SK-N-SH (cell line): Measurements from ENCODE around the gene LDB2. TPM values are rescaled to one million over a fixed set of nuclear protein-coding genes. Genes with fewer than 3 reads are reported as not detected.

ENCODE experiments used
- CTCF ChIA-PET: fragments of 300-600, 350-600 bp; formaldehyde crosslinking; extraction: SDS; loops from one replicate; lab custom pipeline; 2021; lab: Yijun Ruan, JAX
- POLR2A ChIA-PET: fragments of 350-600 bp; sonication (Branson Sonifier 250); formaldehyde crosslinking; extraction: SDS; loops from one replicate; lab custom pipeline; 2020; ENCODE audit warnings: antibody characterized with exemption, inconsistent platforms; lab: Yijun Ruan, JAX
- DNase-seq: peaks from one replicate; pipeline ENCODE4 v3.0.0; 2012
- H2AFZ ChIP-seq: fragments of 200-600 bp; sonication (generic); 2 replicates; pipeline ENCODE4 v1.8.1; 2016; ENCODE audit warnings: antibody characterized with exemption, mild to moderate bottlenecking, low read depth
- H3F3A ChIP-seq: fragments of 200-600 bp; sonication (generic); replicated peaks from 2 replicates; pipeline ENCODE3; 2016; ENCODE audit warnings: antibody characterized with exemption, mild to moderate bottlenecking; ENCODE audit not compliant: insufficient read depth
- H3K27ac ChIP-seq, 2 experiments: fragments of 200-500 bp in 1 of 2; fragments of 200-600 bp in 1 of 2; sonication (Bioruptor generic) in 1 of 2; sonication (generic), shearing (Covaris generic) in 1 of 2; 2 replicates each; pipeline versions ENCODE4 v1.5.1 to v1.6.1; 2014 to 2016; ENCODE audit warnings: low read depth in 2 of 2, inconsistent platforms in 1 of 2, low read length in 1 of 2, mild to moderate bottlenecking in 1 of 2, mixed read lengths in 1 of 2
- H3K27me3 ChIP-seq: fragments of 200-600 bp; sonication (generic), shearing (Covaris generic); 2 replicates; pipeline ENCODE4 v1.6.1; 2016; ENCODE audit warnings: mixed run types; ENCODE audit not compliant: insufficient read depth
- H3K36me3 ChIP-seq, 2 experiments: fragments of 200-500 bp in 1 of 2; fragments of 200-600 bp in 1 of 2; sonication (Bioruptor generic) in 1 of 2; sonication (generic) in 1 of 2; replicated peaks in 1 of 2; 2 replicates each; pipeline versions ENCODE3 to v1.5.1; 2014 to 2016; ENCODE audit warnings: low read length in 1 of 2, mild to moderate bottlenecking in 1 of 2; ENCODE audit not compliant: insufficient read depth in 2 of 2, control insufficient read depth in 1 of 2
- H3K4me1 ChIP-seq, 2 experiments: fragments of 200-500 bp in 1 of 2; fragments of 200-600 bp in 1 of 2; sonication (Bioruptor generic) in 1 of 2; sonication (generic), shearing (Covaris generic) in 1 of 2; 2 replicates each; pipeline versions ENCODE4 v1.5.1 to v1.6.1; 2014 to 2016; ENCODE audit warnings: low read depth in 1 of 2, low read length in 1 of 2, mixed run types in 1 of 2; ENCODE audit not compliant: insufficient read depth in 2 of 2, control insufficient read depth in 1 of 2
- H3K4me2 ChIP-seq: fragments of 200-600 bp; sonication (generic), shearing (Covaris generic); 2 replicates; pipeline ENCODE4 v1.6.1; 2017; ENCODE audit warnings: mixed run types
- H3K4me3 ChIP-seq, 2 experiments: fragments of 200-500 bp in 1 of 2; fragments of 200-600 bp in 1 of 2; sonication (Bioruptor generic) in 1 of 2; sonication (generic), shearing (Covaris generic) in 1 of 2; 2 replicates each; pipeline versions ENCODE4 v1.5.1 to v1.8.1; 2014 to 2016; ENCODE audit warnings: low read depth in 2 of 2, inconsistent platforms in 1 of 2, low read length in 1 of 2, mild to moderate bottlenecking in 1 of 2, mixed read lengths in 1 of 2, moderate library complexity in 1 of 2
- H3K79me2 ChIP-seq: fragments of 200-600 bp; sonication (generic); 2 replicates; pipeline ENCODE4 v1.8.1; 2017; ENCODE audit warnings: mild to moderate bottlenecking; ENCODE audit not compliant: insufficient read depth
- H3K9ac ChIP-seq: fragments of 200-600 bp; sonication (generic); 2 replicates; pipeline ENCODE4 v1.6.1; 2017; ENCODE audit warnings: mixed run types
- H3K9me2 ChIP-seq: fragments of 200-600 bp; sonication (generic); 2 replicates; pipeline ENCODE4 v1.6.1; 2017; ENCODE audit warnings: mixed run types
- H3K9me3 ChIP-seq: fragments of 200-600 bp; sonication (generic); 2 replicates; pipeline ENCODE4 v1.6.1; 2017; ENCODE audit warnings: mixed run types, mild to moderate bottlenecking, moderate library complexity
- H4K20me1 ChIP-seq: fragments of 200-600 bp; sonication (generic); 2 replicates; pipeline ENCODE4 v1.6.1; 2017; ENCODE audit warnings: mild to moderate bottlenecking, mixed run types; ENCODE audit not compliant: insufficient read depth
- CHD2 ChIP-seq: fragments of 150-350 bp; IDR thresholded peaks from 2 replicates; pipeline ENCODE4 v1.6.1; 2018; ENCODE audit warnings: low read length; ENCODE audit not compliant: partially characterized antibody
- ELF1 ChIP-seq: IDR thresholded peaks from 2 replicates; pipeline ENCODE4 v1.4.0; 2012
- EP300 ChIP-seq, 2 experiments: IDR thresholded peaks; 2 replicates each; pipeline versions ENCODE4 v1.4.0 to v1.6.1; 2012; ENCODE audit warnings: borderline replicate concordance in 1 of 2, low read depth in 1 of 2, low read length in 1 of 2
- EZH2phosphoT487 ChIP-seq: fragments of 200-600 bp; sonication (generic); IDR thresholded peaks from 2 replicates; pipeline ENCODE4 v1.6.1; 2017; ENCODE audit warnings: low read depth, mixed run types, mild to moderate bottlenecking, antibody characterized with exemption, moderate library complexity, borderline replicate concordance
- FOSL2 ChIP-seq: IDR thresholded peaks from 2 replicates; pipeline ENCODE4 v1.4.0; 2012; ENCODE audit warnings: low read depth, mild to moderate bottlenecking, moderate library complexity, borderline replicate concordance
- FOXJ3 ChIP-seq: sonication (generic); formaldehyde crosslinking; IDR thresholded peaks from 2 replicates; pipeline ENCODE4 v1.5.1; 2020; ENCODE audit warnings: mild to moderate bottlenecking, missing genetic modification reagents
- GABPA ChIP-seq: IDR thresholded peaks from 2 replicates; pipeline ENCODE4 v1.4.0; 2012; ENCODE audit warnings: low read depth, mild to moderate bottlenecking
- GATA2 ChIP-seq: sonication (generic); formaldehyde crosslinking; IDR thresholded peaks from 2 replicates; pipeline ENCODE4 v1.5.0; 2020; ENCODE audit warnings: mild to moderate bottlenecking, missing genetic modification reagents
- MXI1 ChIP-seq: IDR thresholded peaks from 2 replicates; pipeline ENCODE4 v1.6.1; 2012; ENCODE audit warnings: mild to moderate bottlenecking, low read depth, low read length, improper control_type of control experiment
- NFIC ChIP-seq: IDR thresholded peaks from 2 replicates; pipeline ENCODE4 v1.4.0; 2012; ENCODE audit warnings: borderline replicate concordance
- POLR2AphosphoS5 ChIP-seq: IDR thresholded peaks from 2 replicates; pipeline ENCODE4 v1.6.1; 2012; ENCODE audit warnings: low read depth, low read length
- RAD21 ChIP-seq: IDR thresholded peaks from 2 replicates; pipeline ENCODE4 v1.6.1; 2012; ENCODE audit warnings: mild to moderate bottlenecking, low read length
- RFX5 ChIP-seq: IDR thresholded peaks from 2 replicates; pipeline ENCODE4 v1.6.1; 2012; ENCODE audit warnings: mild to moderate bottlenecking, improper control_type of control experiment, low read length
- RXRA ChIP-seq: IDR thresholded peaks from 2 replicates; pipeline ENCODE4 v1.4.0; 2012; ENCODE audit warnings: low read depth, mild to moderate bottlenecking, borderline replicate concordance
- SIN3A ChIP-seq: IDR thresholded peaks from 2 replicates; pipeline ENCODE4 v1.6.1; 2012; ENCODE audit warnings: low read depth, mild to moderate bottlenecking, low read length, moderate library complexity, borderline replicate concordance
- SMC3 ChIP-seq: IDR thresholded peaks from 2 replicates; pipeline ENCODE4 v1.6.1; 2012; ENCODE audit warnings: low read depth, low read length, improper control_type of control experiment
- TAF1 ChIP-seq: IDR thresholded peaks from 2 replicates; pipeline ENCODE4 v1.6.1; 2012; ENCODE audit warnings: low read depth, mild to moderate bottlenecking, low read length, moderate library complexity, borderline replicate concordance
- TCF12 ChIP-seq: IDR thresholded peaks from 2 replicates; pipeline ENCODE4 v1.4.0; 2012
- YY1 ChIP-seq: IDR thresholded peaks from 2 replicates; pipeline ENCODE4 v1.4.0; 2012; ENCODE audit warnings: low read depth, mild to moderate bottlenecking
- WGBS: methylation state at CpG from one replicate; pipeline ENCODE4 v1.1.6; 2017; ENCODE audit warnings: low lambda C conversion rate; 5-methylcytosine and 5-hydroxymethylcytosine counted together
- polyA plus RNA-seq, 3 experiments: library from polyadenylated mRNA; depleted of rRNA; stranded (reverse); fragments of >200 nt; gene quantifications; 2 replicates each; pipeline ENCODE4 v1.2.3, GENCODE V29; 2012
- TF ChIP-seq, protein P1 (sequence below): IDR thresholded peaks from 2 replicates; pipeline ENCODE4; 2012
- TF ChIP-seq, protein P2 (sequence below): fragments of 200-600 bp; sonication (generic); IDR thresholded peaks from 2 replicates; pipeline ENCODE4 v1.6.1; 2017; ENCODE audit warnings: antibody characterized with exemption, mild to moderate bottlenecking, moderate library complexity
- TF ChIP-seq, protein P3 (sequence below): IDR thresholded peaks from 2 replicates; pipeline ENCODE4 v1.4.0; 2012; ENCODE audit warnings: low read depth
- TF ChIP-seq, protein P4 (sequence below): fragments of 150-350 bp; IDR thresholded peaks from 2 replicates; pipeline ENCODE4 v1.6.1; 2017; ENCODE audit warnings: antibody characterized with exemption, low read length, low read depth, borderline replicate concordance

Gene LDB2
- polyA plus RNA-seq, 1 of the 3 experiments (the other 2 are of a cell fraction): 11.0 TPM

DNA sequence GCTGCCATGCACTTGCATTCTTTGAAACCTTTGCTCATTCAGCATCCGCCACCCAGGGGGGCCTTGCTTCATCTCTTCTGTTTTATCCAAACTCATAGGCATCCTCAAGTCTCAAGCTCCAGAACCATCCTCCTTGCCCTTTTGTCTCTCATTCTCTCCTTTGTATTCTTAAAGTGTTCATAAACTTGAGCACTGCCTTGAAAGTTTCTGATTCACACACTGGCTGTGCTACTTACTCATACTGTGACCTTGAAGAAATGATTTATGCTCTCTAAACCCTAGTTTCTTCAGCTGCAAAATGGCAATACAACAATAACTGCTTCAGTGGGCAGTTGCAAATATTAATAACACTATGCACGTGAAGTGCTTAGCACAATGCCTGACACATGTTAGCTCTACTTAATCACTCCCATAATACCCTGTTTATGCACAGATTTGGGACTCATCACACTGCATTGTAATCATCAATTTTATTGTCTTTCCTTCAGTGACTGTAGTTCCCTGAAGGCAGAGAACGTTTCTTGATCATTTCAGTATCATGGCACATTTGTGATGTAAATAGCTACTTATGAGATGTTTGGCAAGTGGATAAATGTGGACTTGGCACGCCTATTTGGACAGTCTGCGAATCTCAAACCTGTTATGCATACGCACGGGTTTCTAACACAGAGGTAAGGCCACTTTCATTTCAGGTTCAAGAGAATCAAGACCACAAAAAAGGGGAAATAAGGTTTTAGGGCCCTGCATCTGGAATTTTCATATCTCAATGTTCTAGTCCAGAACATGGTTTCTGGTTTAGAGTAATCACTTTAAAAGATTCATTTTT is 291.0 kb downstream of the LDB2 start:
- Histone ChIP-seq H3K4me3 (no peak overlapping the region), H3F3A (peaks cover 7% of the 10 kb centered on the region), H3K9ac (no peak overlapping the region), H3K27ac (no peak overlapping the region), H3K36me3 (no peaks in the 10 kb centered on the region), H3K79me2 (no peaks in the 10 kb centered on the region), H3K9me3 (no peaks in the 10 kb centered on the region), H4K20me1 (no peaks in the 10 kb centered on the region), H3K4me2 (no peak overlapping the region), H3K4me1 (no peaks in the 10 kb centered on the region), H2AFZ (no peak overlapping the region), H3K27me3 (no peaks in the 10 kb centered on the region), H3K9me2 (no peaks in the 10 kb centered on the region)
- POLR2A ChIA-PET: no interaction called here
- WGBS: 64% methylated on average over 7 of the region's 7 CpGs
- CTCF ChIA-PET: interaction anchor here (1.5 kb wide), 1 partner anchor 35 kb away, joined by 6 read pairs; no protein-coding TSS in a partner anchor
- DNase-seq: no peak
- TF ChIP-seq RFX5 (no peak), FOXJ3 (CRISPR knock-in tag) (no peak), GABPA (no peak), RXRA (no peak), NFIC (no peak), MXI1 (no peak), TCF12 (no peak), TAF1 (no peak), GATA2 (no peak), FOSL2 (no peak), RAD21 (no peak), POLR2AphosphoS5 (no peak), CHD2 (no peak), YY1 (no peak)
- TF ChIP-seq, protein P1, sequence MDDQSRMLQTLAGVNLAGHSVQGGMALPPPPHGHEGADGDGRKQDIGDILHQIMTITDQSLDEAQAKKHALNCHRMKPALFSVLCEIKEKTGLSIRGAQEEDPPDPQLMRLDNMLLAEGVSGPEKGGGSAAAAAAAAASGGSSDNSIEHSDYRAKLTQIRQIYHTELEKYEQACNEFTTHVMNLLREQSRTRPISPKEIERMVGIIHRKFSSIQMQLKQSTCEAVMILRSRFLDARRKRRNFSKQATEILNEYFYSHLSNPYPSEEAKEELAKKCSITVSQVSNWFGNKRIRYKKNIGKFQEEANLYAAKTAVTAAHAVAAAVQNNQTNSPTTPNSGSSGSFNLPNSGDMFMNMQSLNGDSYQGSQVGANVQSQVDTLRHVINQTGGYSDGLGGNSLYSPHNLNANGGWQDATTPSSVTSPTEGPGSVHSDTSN: no peak
- TF ChIP-seq, protein P2, sequence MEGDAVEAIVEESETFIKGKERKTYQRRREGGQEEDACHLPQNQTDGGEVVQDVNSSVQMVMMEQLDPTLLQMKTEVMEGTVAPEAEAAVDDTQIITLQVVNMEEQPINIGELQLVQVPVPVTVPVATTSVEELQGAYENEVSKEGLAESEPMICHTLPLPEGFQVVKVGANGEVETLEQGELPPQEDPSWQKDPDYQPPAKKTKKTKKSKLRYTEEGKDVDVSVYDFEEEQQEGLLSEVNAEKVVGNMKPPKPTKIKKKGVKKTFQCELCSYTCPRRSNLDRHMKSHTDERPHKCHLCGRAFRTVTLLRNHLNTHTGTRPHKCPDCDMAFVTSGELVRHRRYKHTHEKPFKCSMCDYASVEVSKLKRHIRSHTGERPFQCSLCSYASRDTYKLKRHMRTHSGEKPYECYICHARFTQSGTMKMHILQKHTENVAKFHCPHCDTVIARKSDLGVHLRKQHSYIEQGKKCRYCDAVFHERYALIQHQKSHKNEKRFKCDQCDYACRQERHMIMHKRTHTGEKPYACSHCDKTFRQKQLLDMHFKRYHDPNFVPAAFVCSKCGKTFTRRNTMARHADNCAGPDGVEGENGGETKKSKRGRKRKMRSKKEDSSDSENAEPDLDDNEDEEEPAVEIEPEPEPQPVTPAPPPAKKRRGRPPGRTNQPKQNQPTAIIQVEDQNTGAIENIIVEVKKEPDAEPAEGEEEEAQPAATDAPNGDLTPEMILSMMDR: no peak

DNA sequence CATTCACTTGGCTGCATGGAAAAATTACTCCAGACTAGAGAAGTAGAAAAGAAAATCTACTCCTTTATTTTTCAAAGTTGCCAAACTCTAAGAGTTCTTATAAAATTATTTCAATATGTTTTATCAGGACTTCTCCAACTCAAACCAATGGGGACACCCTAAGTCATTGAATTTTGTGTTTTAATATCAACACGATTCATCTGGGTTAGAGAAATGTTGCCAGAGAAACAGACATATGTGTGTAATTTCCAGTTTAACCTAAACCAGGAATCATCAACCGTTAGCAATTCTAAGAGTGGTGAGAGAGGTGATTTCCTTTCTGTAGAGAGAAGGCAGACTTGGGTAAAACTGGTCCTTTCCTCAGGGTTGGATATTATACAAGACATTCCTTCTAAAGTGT is 291.8 kb downstream of the LDB2 start:
- H3K4me1 ChIP-seq: no peaks in the 10 kb centered on the region; a peak in 1 of 4 replicates
- peaks cover 9% of the 10 kb centered on the region for H3F3A ChIP-seq
- H3K36me3 ChIP-seq: no peaks in the 10 kb centered on the region
- WGBS: 30% methylated on average over 2 of the region's 2 CpGs
- no peak overlapping the region for H3K9ac ChIP-seq
- H4K20me1 ChIP-seq: no peaks in the 10 kb centered on the region
- no peaks in the 10 kb centered on the region for H3K9me3 ChIP-seq
- CTCF ChIA-PET: interaction anchor here (1.5 kb wide), 1 partner anchor 35 kb away, joined by 6 read pairs; no protein-coding TSS in a partner anchor
- no peak overlapping the region for H2AFZ ChIP-seq
- H3K4me2 ChIP-seq: no peak overlapping the region
- POLR2A ChIA-PET: no interaction called here
- no peak for DNase-seq
- H3K27me3 ChIP-seq: no peaks in the 10 kb centered on the region
- H3K4me3 ChIP-seq: no peak overlapping the region
- no peaks in the 10 kb centered on the region for H3K79me2 ChIP-seq
- H3K9me2 ChIP-seq: no peaks in the 10 kb centered on the region
- no peak overlapping the region for H3K27ac ChIP-seq
- TF ChIP-seq SIN3A (no peak), TCF12 (no peak), POLR2AphosphoS5 (no peak), RXRA (no peak), CHD2 (no peak), FOXJ3 (CRISPR knock-in tag) (no peak), ELF1 (no peak), EZH2phosphoT487 (no peak), SMC3 (no peak), EP300 (IDR thresholded peaks at IDR 0.05; ENCODE audit: borderline replicate concordance in 1 of 2, low read depth in 1 of 2, low read length in 1 of 2) (no peak)
- TF ChIP-seq, protein P1: no peak
- TF ChIP-seq, protein P3, sequence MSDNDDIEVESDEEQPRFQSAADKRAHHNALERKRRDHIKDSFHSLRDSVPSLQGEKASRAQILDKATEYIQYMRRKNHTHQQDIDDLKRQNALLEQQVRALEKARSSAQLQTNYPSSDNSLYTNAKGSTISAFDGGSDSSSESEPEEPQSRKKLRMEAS: no peak
- TF ChIP-seq, protein P4, sequence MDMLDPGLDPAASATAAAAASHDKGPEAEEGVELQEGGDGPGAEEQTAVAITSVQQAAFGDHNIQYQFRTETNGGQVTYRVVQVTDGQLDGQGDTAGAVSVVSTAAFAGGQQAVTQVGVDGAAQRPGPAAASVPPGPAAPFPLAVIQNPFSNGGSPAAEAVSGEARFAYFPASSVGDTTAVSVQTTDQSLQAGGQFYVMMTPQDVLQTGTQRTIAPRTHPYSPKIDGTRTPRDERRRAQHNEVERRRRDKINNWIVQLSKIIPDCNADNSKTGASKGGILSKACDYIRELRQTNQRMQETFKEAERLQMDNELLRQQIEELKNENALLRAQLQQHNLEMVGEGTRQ: no peak
